GM18868 (cell line): ENCODE results near the gene MICU1.
"Not testable (repeated sequence)": the region's sequence is repeated elsewhere in the genome, so short reads cannot be mapped to it uniquely, and the experiment has no call there.

ENCODE experiments used
- ATAC-seq: cut with Tn5 transposase; IDR thresholded peaks from one replicate; pipeline ENCODE4 v1.9.1; 2021; ENCODE audit warnings: mild to moderate bottlenecking, moderate library complexity; ENCODE audit not compliant: unreplicated experiment

The MICU1 gene

GRCh38 chr10:72509206-72509799 is 116.6 kb downstream of the MICU1 start:
- ATAC-seq, result no peak

GRCh38 chr10:72508033-72508432 is 117.8 kb downstream of the MICU1 start:
- ATAC-seq, result no peak

- no peak for ATAC-seq
These were observed 119.4 kb downstream of the MICU1 start for GRCh38 chr10:72506474-72506873.

GRCh38 chr10:72505435-72505834 is 120.4 kb downstream of the MICU1 start:
- ATAC-seq, result no peak

GRCh38 chr10:72503694-72504438 is 122.0 kb downstream of the MICU1 start:
- no peak for ATAC-seq

GRCh38 chr10:72503241-72503640 is 122.6 kb downstream of the MICU1 start:
- ATAC-seq, result no peak

GRCh38 chr10:72502581-72502980 is 123.3 kb downstream of the MICU1 start:
- ATAC-seq, result no peak

GRCh38 chr10:72499701-72500100 is 126.2 kb downstream of the MICU1 start:
- ATAC-seq, result no peak

- no peak for ATAC-seq
These were observed 134.9 kb downstream of the MICU1 start for GRCh38 chr10:72490951-72491350.

GRCh38 chr10:72487521-72487920 is 138.4 kb downstream of the MICU1 start:
- no peak for ATAC-seq

GRCh38 chr10:72487116-72487515 is 138.8 kb downstream of the MICU1 start:
- ATAC-seq, result no peak

- no peak for ATAC-seq
These were observed 140.2 kb downstream of the MICU1 start for GRCh38 chr10:72485701-72486100.

GRCh38 chr10:72484521-72484920 is 141.4 kb downstream of the MICU1 start:
- ATAC-seq, result no peak

GRCh38 chr10:72483471-72483870 is 142.4 kb downstream of the MICU1 start:
- ATAC-seq, result no peak

GRCh38 chr10:72480861-72481260 is 145.0 kb downstream of the MICU1 start:
- no peak for ATAC-seq

GRCh38 chr10:72477463-72477862 is 148.4 kb downstream of the MICU1 start:
- ATAC-seq, result no peak

GRCh38 chr10:72472306-72472705 is 153.6 kb downstream of the MICU1 start:
- ATAC-seq, result no peak

- no peak for ATAC-seq
These were observed 155.2 kb downstream of the MICU1 start for GRCh38 chr10:72470666-72471065.

- ATAC-seq, result not testable (repeated sequence)
These were observed 158.8 kb downstream of the MICU1 start for GRCh38 chr10:72467064-72467463.

- no peak for ATAC-seq
These were observed 159.9 kb downstream of the MICU1 start for GRCh38 chr10:72466018-72466417.

- no peak for ATAC-seq
These were observed 161.4 kb downstream of the MICU1 start for GRCh38 chr10:72464438-72464837.

GRCh38 chr10:72462261-72462660 is 163.6 kb downstream of the MICU1 start:
- ATAC-seq, result no peak

- no peak for ATAC-seq
These were observed 164.8 kb downstream of the MICU1 start for GRCh38 chr10:72461085-72461484.
